Neural cell (in vitro differentiated cells): ENCODE results near the gene TP53I11. TPM values are rescaled to one million over a fixed set of nuclear protein-coding genes. Genes with fewer than 3 reads are reported as not detected.

Experiments used
- H2AFZ ChIP-seq: fragments of 200-600, 300-800 bp; sonication (generic), shearing (Covaris generic); 2 replicates; pipeline ENCODE4 v1.6.0; 2014; ENCODE audit warnings: low read depth, mild to moderate bottlenecking, antibody characterized with exemption, low read length, moderate library complexity
- H3F3A ChIP-seq: fragments of 200-600 bp; shearing (Covaris generic); 2 replicates; pipeline ENCODE4 v1.6.1; 2016; ENCODE audit warnings: mild to moderate bottlenecking, moderate library complexity, mixed read lengths, antibody characterized with exemption, low read length; ENCODE audit not compliant: insufficient read depth, poor library complexity, severe bottlenecking
- H3K27ac ChIP-seq: fragments of 200-600, 300-800 bp; sonication (generic), shearing (Covaris generic); 2 replicates; pipeline ENCODE4 v1.5.1; 2014; ENCODE audit warnings: mild to moderate bottlenecking, low read length, moderate library complexity
- H3K27me3 ChIP-seq: fragments of 300-800, 200-600 bp; sonication (generic), shearing (Covaris generic); 2 replicates; pipeline ENCODE4 v1.6.0; 2014; ENCODE audit warnings: mild to moderate bottlenecking, low read depth, low read length, moderate library complexity; ENCODE audit not compliant: insufficient read depth
- H3K36me3 ChIP-seq: fragments of 300-800, 200-600 bp; sonication (generic), shearing (Covaris generic); 2 replicates; pipeline ENCODE4 v1.5.1; 2014; ENCODE audit warnings: mild to moderate bottlenecking, antibody characterized with exemption, low read length, moderate library complexity; ENCODE audit not compliant: insufficient read depth
- H3K4me2 ChIP-seq: fragments of 300-800, 200-600 bp; sonication (generic), shearing (Covaris generic); 2 replicates; pipeline ENCODE4 v1.6.0; 2014; ENCODE audit warnings: mild to moderate bottlenecking, low read length
- H3K4me3 ChIP-seq: fragments of 300-800, 200-600 bp; sonication (generic), shearing (Covaris generic); 2 replicates; pipeline ENCODE4 v1.5.1; 2014; ENCODE audit warnings: mild to moderate bottlenecking, low read length, moderate library complexity
- H3K79me2 ChIP-seq: fragments of 200-600 bp; shearing (Covaris generic); replicated peaks from 2 replicates; pipeline ENCODE4 v1.6.0; 2014; ENCODE audit warnings: mild to moderate bottlenecking, low read length, moderate library complexity; ENCODE audit not compliant: insufficient read depth
- H3K9ac ChIP-seq: fragments of 300-800, 200-600 bp; sonication (generic), shearing (Covaris generic); 2 replicates; pipeline ENCODE4 v1.6.1; 2016; ENCODE audit warnings: mild to moderate bottlenecking, low read length, mixed read lengths
- H3K9me2 ChIP-seq: fragments of 200-600 bp; shearing (Covaris generic); 2 replicates; pipeline ENCODE4 v1.6.1; 2016; ENCODE audit warnings: mild to moderate bottlenecking, low read length, mixed read lengths; ENCODE audit not compliant: insufficient read depth
- H3K9me3 ChIP-seq: fragments of 200-600, 300-800 bp; sonication (generic), shearing (Covaris generic); 2 replicates; pipeline ENCODE4 v1.6.1; 2016; ENCODE audit warnings: mild to moderate bottlenecking, mixed run types, low read length, moderate library complexity, mixed read lengths
- H4K20me1 ChIP-seq: fragments of 200-600 bp; shearing (Covaris generic); 2 replicates; pipeline ENCODE4 v1.6.1; 2016; ENCODE audit warnings: mild to moderate bottlenecking, mixed run types; ENCODE audit not compliant: insufficient read depth
- EP300 ChIP-seq: fragments of 450-650 bp; conservative IDR thresholded peaks from 2 replicates; pipeline ENCODE4 v1.6.1; 2014; ENCODE audit warnings: antibody characterized with exemption, mild to moderate bottlenecking, moderate library complexity; ENCODE audit not compliant: poor library complexity, severe bottlenecking
- POLR2AphosphoS5 ChIP-seq: IDR thresholded peaks from 2 replicates; pipeline ENCODE4 v1.6.1; 2012
- RAD21 ChIP-seq: fragments of 450-650 bp; conservative IDR thresholded peaks from 2 replicates; pipeline ENCODE4 v1.6.1; 2014; ENCODE audit warnings: antibody characterized with exemption, mild to moderate bottlenecking, moderate library complexity
- SMC3 ChIP-seq: fragments of 450-650 bp; conservative IDR thresholded peaks from 2 replicates; pipeline ENCODE4 v1.6.1; 2014; ENCODE audit warnings: antibody characterized with exemption, mild to moderate bottlenecking, moderate library complexity; ENCODE audit not compliant: poor library complexity
- polyA plus RNA-seq: library from polyadenylated mRNA; depleted of rRNA; stranded (reverse); fragments of >200 nt; gene quantifications from 2 replicates; pipeline ENCODE4 v1.2.3, GENCODE V29; 2014
- TF ChIP-seq, protein P1 (sequence below): IDR thresholded peaks from 2 replicates; pipeline ENCODE4 v1.6.1; 2012; ENCODE audit warnings: borderline replicate concordance
- TF ChIP-seq, protein P2 (sequence below): fragments of 450-650 bp; IDR thresholded peaks from 2 replicates; pipeline ENCODE4 v1.5.1; 2014; ENCODE audit warnings: antibody characterized with exemption, mild to moderate bottlenecking, moderate library complexity; ENCODE audit not compliant: poor library complexity, severe bottlenecking

TP53I11 gene
- polyA plus RNA-seq, 1 donor from 2014 or later, result 30.0 TPM

DNA sequence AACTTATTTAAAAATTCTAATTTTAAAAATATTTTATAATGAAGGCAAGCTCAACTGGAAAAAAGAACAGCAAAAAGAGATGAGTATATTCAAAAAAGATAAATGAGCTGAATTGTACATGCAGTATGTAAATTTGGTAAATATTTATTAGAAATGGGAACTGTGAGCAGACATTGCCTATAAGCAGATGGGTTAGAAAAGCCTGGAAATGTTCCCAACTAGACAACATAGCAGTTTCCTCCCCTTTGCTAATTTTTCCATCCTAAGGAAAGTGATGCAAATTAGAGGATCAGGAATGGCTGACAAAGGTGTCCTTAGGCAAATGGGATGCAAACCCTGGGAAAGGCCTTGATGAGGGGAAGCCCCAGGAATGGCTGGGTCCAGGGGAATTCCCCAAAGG, 37.2 kb downstream of the TP53I11 start:
- H3K36me3 ChIP-seq, result no peaks in the 10 kb centered on the region
- no peak overlapping the region for H3K9ac ChIP-seq
- H3K27me3 ChIP-seq, result no peaks in the 10 kb centered on the region
- no peaks in the 10 kb centered on the region for H3K79me2 ChIP-seq
- no peak overlapping the region for H3K4me2 ChIP-seq
- H3K4me3 ChIP-seq, result no peak overlapping the region
- H3F3A ChIP-seq, result no peaks in the 10 kb centered on the region
- no peaks in the 10 kb centered on the region for H3K9me2 ChIP-seq
- H3K27ac ChIP-seq, result no peak overlapping the region
- H4K20me1 ChIP-seq, result no peaks in the 10 kb centered on the region
- no peak overlapping the region for H2AFZ ChIP-seq
- TF ChIP-seq RAD21, result no peak
- TF ChIP-seq, protein P1, sequence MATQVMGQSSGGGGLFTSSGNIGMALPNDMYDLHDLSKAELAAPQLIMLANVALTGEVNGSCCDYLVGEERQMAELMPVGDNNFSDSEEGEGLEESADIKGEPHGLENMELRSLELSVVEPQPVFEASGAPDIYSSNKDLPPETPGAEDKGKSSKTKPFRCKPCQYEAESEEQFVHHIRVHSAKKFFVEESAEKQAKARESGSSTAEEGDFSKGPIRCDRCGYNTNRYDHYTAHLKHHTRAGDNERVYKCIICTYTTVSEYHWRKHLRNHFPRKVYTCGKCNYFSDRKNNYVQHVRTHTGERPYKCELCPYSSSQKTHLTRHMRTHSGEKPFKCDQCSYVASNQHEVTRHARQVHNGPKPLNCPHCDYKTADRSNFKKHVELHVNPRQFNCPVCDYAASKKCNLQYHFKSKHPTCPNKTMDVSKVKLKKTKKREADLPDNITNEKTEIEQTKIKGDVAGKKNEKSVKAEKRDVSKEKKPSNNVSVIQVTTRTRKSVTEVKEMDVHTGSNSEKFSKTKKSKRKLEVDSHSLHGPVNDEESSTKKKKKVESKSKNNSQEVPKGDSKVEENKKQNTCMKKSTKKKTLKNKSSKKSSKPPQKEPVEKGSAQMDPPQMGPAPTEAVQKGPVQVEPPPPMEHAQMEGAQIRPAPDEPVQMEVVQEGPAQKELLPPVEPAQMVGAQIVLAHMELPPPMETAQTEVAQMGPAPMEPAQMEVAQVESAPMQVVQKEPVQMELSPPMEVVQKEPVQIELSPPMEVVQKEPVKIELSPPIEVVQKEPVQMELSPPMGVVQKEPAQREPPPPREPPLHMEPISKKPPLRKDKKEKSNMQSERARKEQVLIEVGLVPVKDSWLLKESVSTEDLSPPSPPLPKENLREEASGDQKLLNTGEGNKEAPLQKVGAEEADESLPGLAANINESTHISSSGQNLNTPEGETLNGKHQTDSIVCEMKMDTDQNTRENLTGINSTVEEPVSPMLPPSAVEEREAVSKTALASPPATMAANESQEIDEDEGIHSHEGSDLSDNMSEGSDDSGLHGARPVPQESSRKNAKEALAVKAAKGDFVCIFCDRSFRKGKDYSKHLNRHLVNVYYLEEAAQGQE, result no peak
- no peak for TF ChIP-seq SMC3
- no peaks in the 10 kb centered on the region for H3K9me3 ChIP-seq

DNA sequence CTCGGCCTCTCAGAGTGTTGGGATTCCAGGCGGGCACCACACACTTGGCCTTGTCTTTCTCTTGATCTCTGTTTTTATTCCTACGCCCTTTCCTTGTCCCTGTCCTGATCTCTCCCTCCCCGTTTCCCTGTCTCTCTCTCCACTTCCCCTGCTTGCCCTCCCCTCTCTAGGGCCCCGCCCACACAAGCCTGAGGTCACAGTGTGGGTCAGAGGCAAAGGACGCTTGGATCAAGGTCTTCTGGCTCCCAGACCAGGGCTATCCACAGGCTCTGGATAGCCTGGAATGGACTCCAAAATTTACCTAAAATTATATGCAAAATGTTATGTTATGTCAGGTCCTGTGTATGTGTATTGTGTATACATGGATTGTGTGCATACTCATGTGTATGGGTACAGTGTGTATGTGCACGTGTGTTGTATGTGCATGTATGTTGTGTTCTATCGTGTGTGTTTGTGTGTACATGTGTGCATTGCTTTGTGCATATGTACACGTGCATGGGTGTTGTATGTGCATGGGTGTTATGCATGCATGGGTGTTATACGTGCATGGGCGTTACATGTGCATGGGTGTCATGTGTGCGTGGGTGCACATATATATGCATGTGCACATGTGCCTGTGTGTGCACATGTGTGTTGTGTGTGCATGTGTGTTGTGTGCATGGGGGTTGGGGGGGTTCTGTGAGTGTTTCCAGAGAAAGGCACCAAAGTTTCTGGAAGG, 38.3 kb downstream of the TP53I11 start:
- H3K4me3 ChIP-seq, result no peak overlapping the region
- no peak overlapping the region for H3K9ac ChIP-seq
- H3K27ac ChIP-seq, result no peak overlapping the region
- no peaks in the 10 kb centered on the region for H3F3A ChIP-seq
- no peaks in the 10 kb centered on the region for H3K27me3 ChIP-seq
- no peak overlapping the region for H3K4me2 ChIP-seq
- H3K36me3 ChIP-seq, result no peaks in the 10 kb centered on the region
- H2AFZ ChIP-seq, result no peak overlapping the region
- H4K20me1 ChIP-seq, result no peaks in the 10 kb centered on the region
- H3K79me2 ChIP-seq, result no peaks in the 10 kb centered on the region
- no peaks in the 10 kb centered on the region for H3K9me3 ChIP-seq
- TF ChIP-seq, protein P2, sequence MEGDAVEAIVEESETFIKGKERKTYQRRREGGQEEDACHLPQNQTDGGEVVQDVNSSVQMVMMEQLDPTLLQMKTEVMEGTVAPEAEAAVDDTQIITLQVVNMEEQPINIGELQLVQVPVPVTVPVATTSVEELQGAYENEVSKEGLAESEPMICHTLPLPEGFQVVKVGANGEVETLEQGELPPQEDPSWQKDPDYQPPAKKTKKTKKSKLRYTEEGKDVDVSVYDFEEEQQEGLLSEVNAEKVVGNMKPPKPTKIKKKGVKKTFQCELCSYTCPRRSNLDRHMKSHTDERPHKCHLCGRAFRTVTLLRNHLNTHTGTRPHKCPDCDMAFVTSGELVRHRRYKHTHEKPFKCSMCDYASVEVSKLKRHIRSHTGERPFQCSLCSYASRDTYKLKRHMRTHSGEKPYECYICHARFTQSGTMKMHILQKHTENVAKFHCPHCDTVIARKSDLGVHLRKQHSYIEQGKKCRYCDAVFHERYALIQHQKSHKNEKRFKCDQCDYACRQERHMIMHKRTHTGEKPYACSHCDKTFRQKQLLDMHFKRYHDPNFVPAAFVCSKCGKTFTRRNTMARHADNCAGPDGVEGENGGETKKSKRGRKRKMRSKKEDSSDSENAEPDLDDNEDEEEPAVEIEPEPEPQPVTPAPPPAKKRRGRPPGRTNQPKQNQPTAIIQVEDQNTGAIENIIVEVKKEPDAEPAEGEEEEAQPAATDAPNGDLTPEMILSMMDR, result no peak
- TF ChIP-seq EP300, result no peak
- no peak for TF ChIP-seq POLR2AphosphoS5
- TF ChIP-seq SMC3, result no peak
- TF ChIP-seq, protein P1, result no peak
- H3K9me2 ChIP-seq, result no peaks in the 10 kb centered on the region
